H9 (cell line): Measurements from ENCODE around the gene SS18L1. TPM values are rescaled to one million over a fixed set of nuclear protein-coding genes. Genes with fewer than 3 reads are reported as not detected.

Source experiments
- DNase-seq: peaks from one replicate; pipeline ENCODE4 v3.0.0-alpha.2; 2017
- H2AFZ ChIP-seq: one replicate; pipeline ENCODE4 v1.6.1; 2013; ENCODE audit warnings: mild to moderate bottlenecking, low read length, control low read depth, moderate library complexity
- H2AK5ac ChIP-seq: 2 replicates; pipeline ENCODE4 v1.6.1; 2013; ENCODE audit warnings: low read length, control low read depth, mixed read lengths; ENCODE audit not compliant: insufficient read length
- H2BK120ac ChIP-seq: one replicate; pipeline ENCODE4 v1.6.1; 2013; ENCODE audit warnings: low read depth, mild to moderate bottlenecking, low read length, control low read depth, inconsistent platforms; ENCODE audit not compliant: poor library complexity, severe bottlenecking
- H2BK12ac ChIP-seq: 2 replicates; pipeline ENCODE4 v1.6.1; 2013; ENCODE audit warnings: low read length, control low read depth, mixed read lengths, low read depth; ENCODE audit not compliant: insufficient read length
- H2BK15ac ChIP-seq: 2 replicates; pipeline ENCODE4 v1.6.1; 2013; ENCODE audit warnings: low read depth, low read length, control low read depth
- H2BK20ac ChIP-seq: one replicate; pipeline ENCODE4 v1.6.1; 2013; ENCODE audit warnings: low read depth, mild to moderate bottlenecking, low read length, control low read depth, inconsistent platforms; ENCODE audit not compliant: poor library complexity, severe bottlenecking
- H2BK5ac ChIP-seq: 2 replicates; pipeline ENCODE4 v1.6.1; 2013; ENCODE audit warnings: low read length, control low read depth, mixed read lengths; ENCODE audit not compliant: insufficient read length
- H3K14ac ChIP-seq: 2 replicates; pipeline ENCODE4 v1.6.1; 2013; ENCODE audit warnings: low read length, control low read depth; ENCODE audit not compliant: insufficient read depth
- H3K18ac ChIP-seq: 2 replicates; pipeline ENCODE4 v1.6.1; 2013; ENCODE audit warnings: low read depth, mild to moderate bottlenecking, mixed read lengths, low read length, control low read depth; ENCODE audit not compliant: insufficient read length
- H3K23ac ChIP-seq: 2 replicates; pipeline ENCODE4 v1.6.1; 2013; ENCODE audit warnings: low read length, control low read depth, mixed read lengths, low read depth; ENCODE audit not compliant: insufficient read length
- H3K23me2 ChIP-seq: 2 replicates; pipeline ENCODE4 v1.6.1; 2013; ENCODE audit warnings: low read depth, mild to moderate bottlenecking, mixed read lengths, low read length, control low read depth; ENCODE audit not compliant: insufficient read length, poor library complexity, severe bottlenecking
- H3K27ac ChIP-seq: 2 replicates; pipeline ENCODE4 v1.5.1; 2013; ENCODE audit warnings: low read length, control low read depth, mixed read lengths, low read depth; ENCODE audit not compliant: insufficient read length
- H3K27me3 ChIP-seq: 2 replicates; pipeline ENCODE4 v1.6.1; 2013; ENCODE audit warnings: low read length, control low read depth, inconsistent platforms; ENCODE audit not compliant: insufficient read depth
- H3K4ac ChIP-seq: 2 replicates; pipeline ENCODE4 v1.6.1; 2013; ENCODE audit warnings: low read depth, mild to moderate bottlenecking, control low read depth, inconsistent platforms, low read length, moderate library complexity
- H3K4me1 ChIP-seq: 2 replicates; pipeline ENCODE4 v1.6.1; 2013; ENCODE audit warnings: low read length, control low read depth, inconsistent platforms; ENCODE audit not compliant: insufficient read depth
- H3K4me2 ChIP-seq: 2 replicates; pipeline ENCODE4 v1.6.1; 2013; ENCODE audit warnings: low read length, control low read depth, mixed read lengths; ENCODE audit not compliant: insufficient read length, insufficient read depth
- H3K56ac ChIP-seq: 2 replicates; pipeline ENCODE4 v1.6.1; 2013; ENCODE audit warnings: low read depth, mild to moderate bottlenecking, mixed read lengths, low read length, control low read depth; ENCODE audit not compliant: insufficient read length
- H3K79me1 ChIP-seq: 2 replicates; pipeline ENCODE4 v1.6.1; 2013; ENCODE audit warnings: low read depth, mild to moderate bottlenecking, moderate library complexity, low read length, control low read depth, inconsistent platforms; ENCODE audit not compliant: insufficient read depth, poor library complexity, severe bottlenecking
- H3K79me2 ChIP-seq: 2 replicates; pipeline ENCODE4 v1.6.1; 2013; ENCODE audit warnings: low read length, control low read depth, inconsistent platforms; ENCODE audit not compliant: insufficient read depth
- H3K9ac ChIP-seq: 2 replicates; pipeline ENCODE4 v1.6.1; 2013; ENCODE audit warnings: low read length, control low read depth, mixed read lengths; ENCODE audit not compliant: insufficient read length; ENCODE audit errors: extremely low read depth
- H3K9me3 ChIP-seq: one replicate; pipeline ENCODE4 v1.6.1; 2013; ENCODE audit warnings: low read depth, low read length, inconsistent platforms; ENCODE audit not compliant: control insufficient read depth
- H3T11ph ChIP-seq: one replicate; pipeline ENCODE4 v1.6.1; 2013; ENCODE audit warnings: mild to moderate bottlenecking, low read length, control low read depth, inconsistent platforms
- H4K20me1 ChIP-seq: one replicate; pipeline ENCODE4 v1.6.1; 2013; ENCODE audit not compliant: control insufficient read depth, insufficient read length, insufficient read depth
- H4K5ac ChIP-seq: 2 replicates; pipeline ENCODE4 v1.6.1; 2013; ENCODE audit warnings: low read depth, mild to moderate bottlenecking, mixed read lengths, low read length, control low read depth; ENCODE audit not compliant: insufficient read length
- H4K8ac ChIP-seq: replicated peaks from 2 replicates; pipeline ENCODE4 v1.6.1; 2013; ENCODE audit warnings: low read length, control low read depth, mixed read lengths, low read depth; ENCODE audit not compliant: insufficient read length
- H4K91ac ChIP-seq: 2 replicates; pipeline ENCODE4 v1.6.1; 2013; ENCODE audit warnings: low read depth, mild to moderate bottlenecking, moderate library complexity, mixed read lengths, low read length, control low read depth; ENCODE audit not compliant: insufficient read length
- H3K27ac Mint-ChIP-seq, 3 experiments: 2 replicates in 2 of 3; 3 replicates in 1 of 3; pipeline ENCODE4 v1.8.0; 2020 to 2021; ENCODE audit warnings: mixed read lengths in 3 of 3, mild to moderate bottlenecking in 1 of 3, moderate library complexity in 1 of 3
- H3K27me3 Mint-ChIP-seq: 2 replicates; pipeline ENCODE4 v1.8.0; 2021; ENCODE audit warnings: low read depth, mild to moderate bottlenecking, moderate library complexity, mixed read lengths
- H3K36me3 Mint-ChIP-seq, 3 experiments: 2 replicates in 2 of 3; 3 replicates in 1 of 3; pipeline ENCODE4 v1.8.0; 2020 to 2021; ENCODE audit warnings: low read depth in 3 of 3, mixed read lengths in 3 of 3; ENCODE audit not compliant: insufficient read depth in 1 of 3
- H3K4me1 Mint-ChIP-seq, 2 experiments: 2 replicates each; pipeline ENCODE4 v1.8.0; 2020; ENCODE audit warnings: mixed read lengths in 2 of 2
- H3K4me3 Mint-ChIP-seq, 2 experiments: 2 replicates in 1 of 2; 3 replicates in 1 of 2; pipeline ENCODE4 v1.8.0; 2020 to 2021; ENCODE audit warnings: mild to moderate bottlenecking in 2 of 2, mixed read lengths in 2 of 2, moderate library complexity in 1 of 2
- H3K9me3 Mint-ChIP-seq, 2 experiments: 2 replicates in 1 of 2; 3 replicates in 1 of 2; pipeline ENCODE4 v1.8.0; 2020; ENCODE audit warnings: mild to moderate bottlenecking in 2 of 2, mixed read lengths in 2 of 2, moderate library complexity in 1 of 2
- CTCF ChIP-seq: fragments of 200-600 bp; sonication (generic); conservative IDR thresholded peaks from 3 replicates; pipeline ENCODE4 v1.8.0; 2021; ENCODE audit warnings: antibody characterized with exemption, mild to moderate bottlenecking
- WGBS: extraction: QIAGEN DNeasy Blood & Tissue Kit; methylation state at CpG from one replicate; pipeline ENCODE4 v1.1.7; 2013; ENCODE audit warnings: missing lambda C conversion rate, low lambda C conversion rate, mixed read lengths; ENCODE audit not compliant: insufficient read length; ENCODE audit errors: extremely low coverage; 5-methylcytosine and 5-hydroxymethylcytosine counted together
- total RNA-seq: library from RNA; stranded (reverse); gene quantifications from 2 replicates; pipeline ENCODE4 v1.2.1, GENCODE V29; 2021

The SS18L1 gene
- total RNA-seq, 1 experiment from 2014 or later: 22.2 TPM

GRCh38 chr20:62225820-62226635 lies 82.5 kb downstream of the SS18L1 start:
- Mint-ChIP-seq H3K4me3 (no peak overlapping the region), H3K9me3 (no peaks in the 10 kb centered on the region), H3K4me1 (peaks cover 8 to 9% of the 10 kb centered on the region in 2 experiments), H3K27ac (no peak overlapping the region), H3K27me3 (peaks cover 54% of the 10 kb centered on the region), H3K36me3 (no peaks in the 10 kb centered on the region)
- no peak overlapping the region for H2BK15ac ChIP-seq
- H3T11ph ChIP-seq: no peak overlapping the region
- H3K56ac ChIP-seq: no peak overlapping the region
- no peak overlapping the region for H2AFZ ChIP-seq
- H3K79me2 ChIP-seq: no peaks in the 10 kb centered on the region
- peaks cover 7% of the 10 kb centered on the region; the same call in 1 of the 2 replicates for H3K27me3 ChIP-seq
- no peak overlapping the region for H3K27ac ChIP-seq
- no peak overlapping the region; the same call in 1 of the 2 replicates for H3K14ac ChIP-seq
- H2BK20ac ChIP-seq: no peak overlapping the region
- H2BK5ac ChIP-seq: no peak overlapping the region
- H3K9me3 ChIP-seq: no peaks in the 10 kb centered on the region
- H4K5ac ChIP-seq: no peak overlapping the region
- no CpG with 5 or more reads among the region's 17 CpGs for WGBS
- H4K91ac ChIP-seq: no peak overlapping the region
- H3K18ac ChIP-seq: no peak overlapping the region
- H4K20me1 ChIP-seq: no peaks in the 10 kb centered on the region
- no peak for DNase-seq
- no peak overlapping the region for H3K4me2 ChIP-seq
- H2AK5ac ChIP-seq: no peak overlapping the region
- H3K4ac ChIP-seq: no peak overlapping the region
- H2BK120ac ChIP-seq: no peak overlapping the region
- H2BK12ac ChIP-seq: no peak overlapping the region
- no peak overlapping the region for H4K8ac ChIP-seq
- peaks cover 2% of the 10 kb centered on the region for H3K23me2 ChIP-seq
- no peak for TF ChIP-seq CTCF
- no peak overlapping the region for H3K9ac ChIP-seq
- no peaks in the 10 kb centered on the region for H3K79me1 ChIP-seq
- no peak overlapping the region for H3K23ac ChIP-seq
- no peaks in the 10 kb centered on the region; the same call in 1 of the 2 replicates for H3K4me1 ChIP-seq
